ENCODE measurements around the gene ZNF345. TPM values are rescaled to one million over a fixed set of nuclear protein-coding genes. Genes with fewer than 3 reads are reported as not detected.

Gene ZNF345
- total and polyA plus RNA-seq, 2 of the 8 experiments (the other 6 are each of a cell fraction or from before 2014, with no cell fraction given) = 3.2 to 5.1 TPM

GRCh38 chr19:36837906-36838783 is 12.5 kb upstream of the ZNF345 start, which contains the start of gene ZNF790 (continued):
- TF ChIP-seq CBX5 (IDR thresholded peaks at IDR 0.05; ENCODE audit: low read depth, low read length) = no peak
- TF ChIP-seq KDM4A (IDR thresholded peaks at IDR 0.05; ENCODE audit: low read depth, low read length, severe bottlenecking) = peak; percentile 68
- TF ChIP-seq FOSL1 (IDR thresholded peaks at IDR 0.05; ENCODE audit: insufficient read depth, low read depth, low read length) = no peak
- no peak for TF ChIP-seq CEBPB (IDR thresholded peaks at IDR 0.05; ENCODE audit: low read depth, low read length)
- TF ChIP-seq RBBP5 (IDR thresholded peaks at IDR 0.05; ENCODE audit: borderline replicate concordance, low read depth, low read length) = 0 out of 2 replicates have a peak, but pooled peaks have one; percentile 40
- TF ChIP-seq EZH2 (IDR thresholded peaks at IDR 0.05; ENCODE audit: low read depth, low read length, severe bottlenecking) = no peak
- no peak for TF ChIP-seq BACH1 (IDR thresholded peaks at IDR 0.05; ENCODE audit: low read length)
- TF ChIP-seq YY1 (IDR thresholded peaks at IDR 0.05; ENCODE audit: low read depth, low read length) = peak; percentile 94
- no peak for TF ChIP-seq RAD21 (IDR thresholded peaks at IDR 0.05 in 1 of 2, conservative IDR thresholded peaks at IDR 0.05 in 1 of 2; ENCODE audit: low read depth in 2 of 2, low read length in 2 of 2)
- no peak for TF ChIP-seq BRCA1 (IDR thresholded peaks at IDR 0.05; ENCODE audit: low read depth, low read length)
- peak; percentile 62 for TF ChIP-seq PHF8 (conservative IDR thresholded peaks at IDR 0.05; ENCODE audit: low read depth, low read length)
- no peak for TF ChIP-seq JUN (IDR thresholded peaks at IDR 0.05; ENCODE audit: low read depth, low read length)
- TF ChIP-seq CTBP2 (IDR thresholded peaks at IDR 0.05; ENCODE audit: borderline replicate concordance, insufficient read depth, insufficient read length, low read length) = no peak
- TF ChIP-seq CTCF (IDR thresholded peaks at IDR 0.05; ENCODE audit: control extremely low read depth in 1 of 3, insufficient read depth in 1 of 3, low read depth in 1 of 3, low read length in 3 of 3) = no peak
- TF ChIP-seq USF2 (IDR thresholded peaks at IDR 0.05; ENCODE audit: low read length) = no peak
- TF ChIP-seq MAFK (IDR thresholded peaks at IDR 0.05; ENCODE audit: low read depth, low read length) = no peak
- no peak for TF ChIP-seq RNF2 (IDR thresholded peaks at IDR 0.05; ENCODE audit: borderline replicate concordance, low read depth, low read length, missing control alignments, poor library complexity, severe bottlenecking)
- no peak for TF ChIP-seq KDM1A (IDR thresholded peaks at IDR 0.05; ENCODE audit: borderline replicate concordance, low read length)

Data from H1 (cell line).